ENCODE measurements around the gene MESP2. TPM values are rescaled to one million over a fixed set of nuclear protein-coding genes. Genes with fewer than 3 reads are reported as not detected.
"Not testable (repeated sequence)": the region's sequence is repeated elsewhere in the genome, so short reads cannot be mapped to it uniquely, and the experiment has no call there.

Gene MESP2
- total and polyA plus RNA-seq, 9 of the 15 experiments (the other 6 are each of a cell fraction or from before 2014, with no cell fraction given), result 0.08 to 0.82 (median 0.37) TPM

- BruUV-seq (replicated peaks); H3K4me2 ChIP-seq (ENCODE audit: insufficient read depth, low read length); H3K27me3 ChIP-seq (ENCODE audit: control insufficient read depth in 2 of 2, insufficient read depth in 2 of 2, low read length in 2 of 2); H3K9me1 ChIP-seq (ENCODE audit: control insufficient read depth, insufficient read depth, low read length); H4K20me1 ChIP-seq (replicated peaks; ENCODE audit: control insufficient read depth, insufficient read depth, low read length); DNase-seq (ENCODE audit: extremely low read depth in 1 of 4, low spot score in 3 of 4); CTCF ChIA-PET (ENCODE audit: low intra/inter-chr PET ratio); ATAC-seq; H3K79me2 ChIP-seq (ENCODE audit: control insufficient read depth, insufficient read depth, low read length); H3K9me3 ChIP-seq (replicated peaks; ENCODE audit: control insufficient read depth, insufficient read depth, low read depth, low read length); H3K4me3 ChIP-seq; H3K36me3 ChIP-seq (ENCODE audit: control insufficient read depth, insufficient read depth, low read length); FAIRE-seq: not testable (repeated sequence)
- TF ChIP-seq SRF (CRISPR knock-in tag; IDR thresholded peaks at IDR 0.05), result peak in 1 of 2 experiments; percentile 93; a peak in 2 of 4 replicates
- Histone ChIP-seq H3K4me1 (replicated peaks in 1 of 2; ENCODE audit: control insufficient read depth in 2 of 2, insufficient read depth in 2 of 2, low read length in 2 of 2) (peaks cover 37 to 39% of the 10 kb centered on the region in 2 experiments), H3K27ac (ENCODE audit: extremely low read depth, low read depth, low read length) (peak overlapping the region; percentile 77; the same call in 1 of the 3 replicates), H3K9ac (ENCODE audit: insufficient read depth in 1 of 2, low read depth in 2 of 2, low read length in 2 of 2) (peak overlapping the region in 1 of 2 experiments; percentile 45; a peak in 1 of 4 replicates), H2AFZ (ENCODE audit: low read depth, low read length) (peak overlapping the region; percentile 86)
- intact Hi-C loops (cut with micrococcal nuclease), result loop anchor here (2.0 kb wide), 1 partner anchor 32 kb away; the partner anchor contains the start of gene ANPEP
- POLR2A ChIA-PET, result interaction anchor here (1.0 to 1.7 kb wide), 4 partner anchors 11 to 320 kb away, joined by 3 to 4 read pairs (median 4); partner anchors contain the start of genes AP3S2 and IDH2
- 24% methylated on average over 7 of the region's 9 CpGs for WGBS (ENCODE audit: insufficient coverage, low coverage, missing lambda C conversion rate)
- in situ Hi-C loops (cut with MboI), result loop anchor here (10.0 kb wide), 1 partner anchor 452 kb away; the partner anchor contains the start of genes CIB1 and GDPGP1
Measured at GRCh38 chr15:89782619-89782950, 6.5 kb downstream of the MESP2 start.

GRCh38 chr15:89783111-89783860, 7.2 kb downstream of the MESP2 start:
- H3K9ac ChIP-seq (ENCODE audit: insufficient read depth in 1 of 2, low read depth in 2 of 2, low read length in 2 of 2), result peak overlapping the region in 1 of 2 experiments; percentile 65; a peak in 2 of 4 replicates
- in situ Hi-C loops (cut with MboI) (loop anchor here (10.0 kb wide), 1 partner anchor 452 kb away; the partner anchor contains the start of genes CIB1 and GDPGP1), intact Hi-C loops (cut with micrococcal nuclease) (loop anchor here (2.0 kb wide), 1 partner anchor 32 kb away; the partner anchor contains the start of gene ANPEP)
- no peaks in the 10 kb centered on the region for H3K27me3 ChIP-seq (ENCODE audit: control insufficient read depth in 2 of 2, insufficient read depth in 2 of 2, low read length in 2 of 2)
- H3K9me3 ChIP-seq (replicated peaks; ENCODE audit: control insufficient read depth, insufficient read depth, low read depth, low read length), result no peaks in the 10 kb centered on the region; the same call in 1 of the 2 replicates
- H3K79me2 ChIP-seq (ENCODE audit: control insufficient read depth, insufficient read depth, low read length), result no peaks in the 10 kb centered on the region
- ChIA-PET POLR2A (interaction anchor here (0.7 to 1.7 kb wide), 6 partner anchors 10 to 319 kb away, joined by 3 to 5 read pairs (median 4); partner anchors contain the start of genes AP3S2 and IDH2), CTCF (ENCODE audit: low intra/inter-chr PET ratio) (no interaction called here)
- ATAC-seq, result peak; percentile 80
- FAIRE-seq, result peak; percentile 72
- 7% methylated on average over 14 of the region's 14 CpGs for WGBS (ENCODE audit: insufficient coverage, low coverage, missing lambda C conversion rate)
- no peaks in the 10 kb centered on the region for H4K20me1 ChIP-seq (replicated peaks; ENCODE audit: control insufficient read depth, insufficient read depth, low read length)
- peak; percentile 44 to 75 (median 55) for DNase-seq (ENCODE audit: extremely low read depth in 1 of 4, low spot score in 3 of 4)
- peak overlapping the region; percentile 69 for H3K4me2 ChIP-seq (ENCODE audit: insufficient read depth, low read length)
- H3K27ac ChIP-seq (ENCODE audit: extremely low read depth, low read depth, low read length), result peak overlapping the region; percentile 77; the same call in 2 of the 3 replicates
- H3K4me3 ChIP-seq, result no peak overlapping the region
- no peaks in the 10 kb centered on the region for H3K36me3 ChIP-seq (ENCODE audit: control insufficient read depth, insufficient read depth, low read length)
- H2AFZ ChIP-seq (ENCODE audit: low read depth, low read length), result peak overlapping the region; percentile 86
- BruUV-seq (replicated peaks), result no TSS peak
- no peaks in the 10 kb centered on the region for H3K9me1 ChIP-seq (ENCODE audit: control insufficient read depth, insufficient read depth, low read length)
- peaks cover 35 to 37% of the 10 kb centered on the region in 2 experiments for H3K4me1 ChIP-seq (replicated peaks in 1 of 2; ENCODE audit: control insufficient read depth in 2 of 2, insufficient read depth in 2 of 2, low read length in 2 of 2)
- TF ChIP-seq ZNF143 (CRISPR knock-in tag; IDR thresholded peaks at IDR 0.05) (no peak), CUX1 (CRISPR knock-in tag; IDR thresholded peaks at IDR 0.05) (no peak), SNAPC5 (CRISPR knock-in tag; IDR thresholded peaks at IDR 0.05) (no peak), ZNF282 (CRISPR knock-in tag; IDR thresholded peaks at IDR 0.05) (no peak), ESRRA (IDR thresholded peaks at IDR 0.05; ENCODE audit: borderline replicate concordance, low read depth) (peak; percentile 30; the same call in 1 of the 2 replicates), L3MBTL2 (IDR thresholded peaks at IDR 0.05) (0 out of 2 replicates have a peak, but pooled peaks have one; percentile 17)
